Stimulated activated CD4-positive, alpha-beta T cell treated with anti-CD3 and anti-CD28 coated beads, Interleukin-4, amount 100 ng/mL, for 4 hours (primary cell): ENCODE results near the gene IL17RB.

Experiments
- DNase-seq, 2 experiments: peaks; one replicate each; pipeline ENCODE4 v3.0.0-alpha.2; 2020

The IL17RB gene

GRCh38 chr3:53846134-53846850 is at the start of gene IL17RB, which contains the start of gene CHDH:
Gene IL17RB (plus strand): TSS chr3:53846568. CDS start chr3:53846589, 21 bp downstream.
Gene CHDH (minus strand): TSS chr3:53846419. CDS start chr3:53824008, 22,411 bp downstream.
- DNase-seq, result peak in 1 of 2 experiments; percentile 4

- no peak for DNase-seq
Observed at GRCh38 chr3:53798144-53798543, 48.2 kb upstream of the IL17RB start.

GRCh38 chr3:53799338-53799865 is 47.0 kb upstream of the IL17RB start:
- DNase-seq, result no peak

- DNase-seq, result no peak
Observed at GRCh38 chr3:53800041-53800906, 46.1 kb upstream of the IL17RB start.

GRCh38 chr3:53801319-53801718 is 45.0 kb upstream of the IL17RB start:
- no peak for DNase-seq

GRCh38 chr3:53802256-53802880 is 44.0 kb upstream of the IL17RB start:
- no peak for DNase-seq

GRCh38 chr3:53803124-53803815 is 43.1 kb upstream of the IL17RB start:
- DNase-seq, result no peak

GRCh38 chr3:53803816-53804695 is 42.3 kb upstream of the IL17RB start:
- DNase-seq, result no peak

- DNase-seq, result no peak
Observed at GRCh38 chr3:53804697-53805462, 41.5 kb upstream of the IL17RB start.

GRCh38 chr3:53805463-53806159 is 40.8 kb upstream of the IL17RB start:
- DNase-seq, result no peak

GRCh38 chr3:53806182-53807116 is 39.9 kb upstream of the IL17RB start:
- no peak for DNase-seq

- DNase-seq, result no peak
Observed at GRCh38 chr3:53807117-53807810, 39.1 kb upstream of the IL17RB start.

- no peak for DNase-seq
Observed at GRCh38 chr3:53808496-53808895, 37.9 kb upstream of the IL17RB start.

- no peak for DNase-seq
Observed at GRCh38 chr3:53809267-53809666, 37.1 kb upstream of the IL17RB start.

- DNase-seq, result no peak
Observed at GRCh38 chr3:53809764-53810400, 36.5 kb upstream of the IL17RB start.

GRCh38 chr3:53811143-53811927 is 35.0 kb upstream of the IL17RB start:
- no peak for DNase-seq

- no peak for DNase-seq
Observed at GRCh38 chr3:53812434-53812833, 33.9 kb upstream of the IL17RB start.
